ENCODE measurements around the gene CAPRIN1. TPM values are rescaled to one million over a fixed set of nuclear protein-coding genes. Genes with fewer than 3 reads are reported as not detected.

Gene CAPRIN1
- total RNA-seq, 4 donors from 2014 or later, result 94.5 to 132 (median 115) TPM

DNA sequence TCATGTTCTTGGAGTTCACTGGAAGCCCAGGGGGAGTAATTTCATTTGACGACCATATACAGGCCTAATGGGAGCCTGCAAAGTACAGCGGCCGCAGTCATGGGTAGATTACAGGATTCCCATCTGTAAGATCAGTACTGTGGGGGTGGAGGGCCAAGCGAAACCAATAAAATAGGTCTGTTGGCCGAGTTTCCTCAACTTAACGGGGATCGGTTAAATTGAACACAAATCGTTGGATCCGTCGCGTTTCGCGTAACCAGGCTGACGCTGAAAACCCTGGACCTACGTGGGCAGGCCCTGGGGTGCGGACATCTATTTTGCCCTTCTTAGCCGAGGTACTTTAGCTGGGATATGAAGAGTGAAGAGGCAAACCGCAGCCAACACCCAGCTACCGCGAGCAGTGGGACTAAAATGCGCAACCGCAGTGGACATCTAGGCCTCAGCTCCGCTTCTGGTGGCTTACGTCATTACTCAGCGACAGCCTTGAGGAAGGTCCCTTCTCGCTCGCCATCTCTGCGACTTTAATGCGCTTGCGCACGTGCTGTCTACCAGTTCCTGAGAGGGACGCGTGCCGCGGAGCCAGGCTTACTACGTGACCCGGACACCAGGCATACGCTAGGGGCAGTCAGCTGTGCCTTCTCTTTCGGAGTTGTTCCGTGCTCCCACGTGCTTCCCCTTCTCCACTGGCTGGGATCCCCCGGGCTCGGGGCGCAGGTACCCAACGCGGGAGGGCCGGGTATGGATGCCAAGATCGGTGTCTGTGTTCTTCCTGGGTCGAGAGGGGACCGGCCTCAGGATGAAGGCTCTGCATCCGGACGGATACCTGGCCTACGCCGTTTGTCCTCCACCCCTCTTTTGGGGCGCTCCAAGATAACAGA lies 53.8 kb downstream of the CAPRIN1 start, which contains the start of gene NAT10:
TSS of gene NAT10 (plus strand) at position 551 of the 878 bp plus-strand sequence. CDS start 2,597 bp downstream, outside the sequence.
- Histone ChIP-seq H3K4me1 (peaks cover 0 to 38% (median 10%) of the 10 kb centered on the region in 3 donors), H3K27me3 (no peaks in the 10 kb centered on the region), H3K36me3 (peaks cover 0 to 48% of the 10 kb centered on the region in 2 donors), H3K4me3 (peak within 1 kb of the TSS; percentile 62 to 78), H3K9me3 (no peaks in the 10 kb centered on the region), H3K27ac (peak within 1 kb of the TSS; percentile 92 to 98 (median 94))
- ATAC-seq, result peak; percentile 97
- peak; percentile 72 to 78 for TF ChIP-seq POLR2A (IDR thresholded peaks at IDR 0.05)
- TF ChIP-seq, protein P1, sequence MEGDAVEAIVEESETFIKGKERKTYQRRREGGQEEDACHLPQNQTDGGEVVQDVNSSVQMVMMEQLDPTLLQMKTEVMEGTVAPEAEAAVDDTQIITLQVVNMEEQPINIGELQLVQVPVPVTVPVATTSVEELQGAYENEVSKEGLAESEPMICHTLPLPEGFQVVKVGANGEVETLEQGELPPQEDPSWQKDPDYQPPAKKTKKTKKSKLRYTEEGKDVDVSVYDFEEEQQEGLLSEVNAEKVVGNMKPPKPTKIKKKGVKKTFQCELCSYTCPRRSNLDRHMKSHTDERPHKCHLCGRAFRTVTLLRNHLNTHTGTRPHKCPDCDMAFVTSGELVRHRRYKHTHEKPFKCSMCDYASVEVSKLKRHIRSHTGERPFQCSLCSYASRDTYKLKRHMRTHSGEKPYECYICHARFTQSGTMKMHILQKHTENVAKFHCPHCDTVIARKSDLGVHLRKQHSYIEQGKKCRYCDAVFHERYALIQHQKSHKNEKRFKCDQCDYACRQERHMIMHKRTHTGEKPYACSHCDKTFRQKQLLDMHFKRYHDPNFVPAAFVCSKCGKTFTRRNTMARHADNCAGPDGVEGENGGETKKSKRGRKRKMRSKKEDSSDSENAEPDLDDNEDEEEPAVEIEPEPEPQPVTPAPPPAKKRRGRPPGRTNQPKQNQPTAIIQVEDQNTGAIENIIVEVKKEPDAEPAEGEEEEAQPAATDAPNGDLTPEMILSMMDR (IDR thresholded peaks at IDR 0.05), result peak in 3 of 4 experiments; percentile 22 to 40 (median 34)
- no peak for TF ChIP-seq EP300 (IDR thresholded peaks at IDR 0.05)
- peak; percentile 98 for TF ChIP-seq POLR2AphosphoS5 (IDR thresholded peaks at IDR 0.05)
- WGBS, 2 donors (ENCODE audit: low coverage in 1 of 2), result 0% methylated on average over 3 to 5 of the region's 55 CpGs

DNA sequence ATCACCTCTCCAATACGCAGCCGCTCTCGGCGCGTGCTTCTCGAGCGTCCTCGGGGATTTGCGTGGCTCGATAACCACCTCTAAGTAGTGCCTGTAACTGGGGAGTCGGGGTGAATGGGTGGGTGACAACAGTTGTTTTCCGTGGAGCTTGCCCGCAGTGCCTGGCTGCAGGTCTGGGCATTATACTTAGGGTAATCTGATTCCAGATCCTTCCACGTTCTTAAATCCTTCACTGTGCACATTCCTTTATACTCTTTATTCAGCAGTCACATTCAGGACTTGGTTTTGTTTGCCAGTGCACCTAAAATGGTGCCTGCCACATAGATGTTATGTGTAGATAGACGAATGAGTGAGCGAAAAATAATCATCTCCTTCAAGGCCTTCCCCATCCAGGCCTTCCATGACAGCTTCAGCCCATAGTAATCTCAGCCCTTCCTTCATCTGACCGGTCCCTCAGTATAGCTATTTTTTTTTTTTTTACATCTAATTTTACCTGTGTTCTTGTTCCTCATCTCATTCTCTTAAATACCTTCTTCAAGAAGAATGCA lies 54.5 kb downstream of the CAPRIN1 start:
- TF ChIP-seq, protein P1 (IDR thresholded peaks at IDR 0.05), result no peak
- TF ChIP-seq EP300 (IDR thresholded peaks at IDR 0.05) (no peak), POLR2AphosphoS5 (IDR thresholded peaks at IDR 0.05) (no peak), POLR2A (IDR thresholded peaks at IDR 0.05) (no peak)
- WGBS, 2 donors (ENCODE audit: low coverage in 1 of 2), result 1 to 12% methylated on average over 5 to 8 of the region's 17 CpGs

DNA sequence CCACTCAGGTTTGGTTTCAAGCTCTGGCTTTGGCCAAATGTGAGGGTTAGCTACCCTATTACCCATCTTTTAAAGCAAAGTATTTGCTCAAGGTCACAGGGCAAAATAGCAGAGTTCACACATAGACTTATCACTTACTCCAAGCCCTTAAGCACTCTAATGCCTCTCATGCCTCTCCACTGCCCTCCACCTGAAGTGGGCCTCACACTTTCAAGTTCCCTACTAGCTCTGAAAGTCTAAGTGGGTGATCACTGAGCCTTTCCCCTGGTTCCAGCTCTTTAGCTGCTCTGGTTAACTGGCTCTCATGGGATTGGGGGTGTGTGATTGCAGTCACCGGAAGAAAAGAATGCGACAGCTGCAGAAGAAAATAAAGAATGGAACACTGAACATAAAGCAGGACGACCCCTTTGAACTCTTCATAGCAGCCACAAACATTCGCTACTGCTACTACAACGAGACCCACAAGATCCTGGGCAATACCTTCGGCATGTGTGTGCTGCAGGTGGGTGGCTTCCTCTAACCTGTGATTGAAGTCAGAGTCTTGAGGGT lies 60.3 kb downstream of the CAPRIN1 start:
- Histone ChIP-seq H3K27ac (no peak overlapping the region), H3K9me3 (no peaks in the 10 kb centered on the region), H3K4me3 (no peak overlapping the region), H3K36me3 (peaks cover 0 to 93% of the 10 kb centered on the region in 2 donors), H3K27me3 (no peaks in the 10 kb centered on the region), H3K4me1 (peaks cover 0 to 19% (median 3%) of the 10 kb centered on the region in 3 donors)
- no peak for TF ChIP-seq POLR2AphosphoS5 (IDR thresholded peaks at IDR 0.05)
- no peak for ATAC-seq
- 88 to 90% methylated on average over 2 to 6 of the region's 6 CpGs for WGBS, 2 donors (ENCODE audit: low coverage in 1 of 2)

More for the DNA sequence above, 54.5 kb downstream of the CAPRIN1 start:
- Histone ChIP-seq H3K9me3 (no peaks in the 10 kb centered on the region), H3K4me1 (peaks cover 0 to 38% (median 10%) of the 10 kb centered on the region in 3 donors), H3K27ac (peak overlapping the region; percentile 37 to 98 (median 94)), H3K36me3 (peaks cover 0 to 48% of the 10 kb centered on the region in 2 donors), H3K4me3 (peak overlapping the region; percentile 62 to 78), H3K27me3 (no peaks in the 10 kb centered on the region)
- no peak for ATAC-seq

DNA sequence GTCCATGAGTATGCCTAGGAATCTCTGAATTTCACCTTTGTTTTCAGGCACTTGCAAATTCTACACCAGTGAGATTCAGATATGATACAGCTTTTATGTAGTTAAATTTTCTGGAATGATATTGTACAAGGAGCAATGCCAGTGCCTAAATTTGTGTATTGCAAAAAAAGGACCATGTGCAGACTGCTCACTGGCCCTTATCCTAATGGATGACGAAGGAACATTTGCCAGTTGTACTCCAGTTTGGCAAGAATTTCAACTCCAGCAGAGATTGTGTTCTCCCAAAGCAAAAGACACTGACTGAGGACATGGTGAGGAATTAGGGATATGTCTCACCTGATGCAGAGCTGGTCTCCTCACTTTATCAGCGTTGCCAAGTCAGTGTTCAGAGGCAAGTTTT lies 62.5 kb downstream of the CAPRIN1 start:
- Histone ChIP-seq H3K36me3 (peaks cover 0 to 100% of the 10 kb centered on the region in 2 donors), H3K27ac (no peak overlapping the region), H3K4me1 (no peaks in the 10 kb centered on the region), H3K27me3 (no peaks in the 10 kb centered on the region), H3K9me3 (no peaks in the 10 kb centered on the region), H3K4me3 (no peak overlapping the region)
- 77 to 100% methylated on average over 1 to 2 of the region's 2 CpGs for WGBS, 2 donors (ENCODE audit: low coverage in 1 of 2)
- ATAC-seq, result no peak
- TF ChIP-seq POLR2AphosphoS5 (IDR thresholded peaks at IDR 0.05) (no peak), POLR2A (IDR thresholded peaks at IDR 0.05) (no peak), EP300 (IDR thresholded peaks at IDR 0.05) (no peak)
- TF ChIP-seq, protein P1 (IDR thresholded peaks at IDR 0.05), result no peak

DNA sequence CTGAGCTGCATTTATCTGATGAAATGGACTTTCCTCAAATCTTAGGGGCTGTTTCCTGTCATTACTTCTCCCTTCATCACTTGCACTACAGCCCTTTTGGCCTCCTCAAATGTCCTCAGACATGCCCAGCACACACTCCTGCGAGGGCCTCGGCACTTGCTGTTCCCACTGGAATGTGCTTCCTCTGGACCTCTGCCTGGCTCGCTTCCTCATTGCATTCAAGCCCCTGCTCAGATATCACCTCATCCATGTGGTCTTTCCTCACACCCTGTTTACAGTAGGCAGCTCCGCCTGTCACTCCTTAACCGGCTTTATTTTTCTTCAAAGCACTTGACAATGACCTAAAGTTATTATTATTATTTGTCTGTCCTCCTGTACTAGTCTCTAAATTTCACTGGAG lies 62.9 kb downstream of the CAPRIN1 start:
- Histone ChIP-seq H3K4me3 (no peak overlapping the region), H3K9me3 (no peaks in the 10 kb centered on the region), H3K27me3 (no peaks in the 10 kb centered on the region), H3K27ac (no peak overlapping the region), H3K36me3 (peaks cover 3 to 100% of the 10 kb centered on the region in 2 donors), H3K4me1 (no peaks in the 10 kb centered on the region)
- WGBS, 2 donors (ENCODE audit: low coverage in 1 of 2), result 89% methylated on average over 5 of the region's 5 CpGs; no CpG with 5 or more reads in 1 of the 2 donors
- TF ChIP-seq POLR2AphosphoS5 (IDR thresholded peaks at IDR 0.05) (no peak), EP300 (IDR thresholded peaks at IDR 0.05) (no peak), POLR2A (IDR thresholded peaks at IDR 0.05) (no peak)
- TF ChIP-seq, protein P1 (IDR thresholded peaks at IDR 0.05), result no peak
- no peak for ATAC-seq

Data from gastroesophageal sphincter (tissue), 4 donors.